Transverse colon (tissue), 4 donors: ENCODE measurements around the gene DLG4. TPM values are rescaled to one million over a fixed set of nuclear protein-coding genes. Genes with fewer than 3 reads are reported as not detected.
A peak's percentile ranks its signal among the peaks of the same experiment; 100 is the strongest.

ENCODE experiments used
- DNase-seq: peaks from one replicate; pipeline ENCODE4 v3.0.0-alpha.2; 2019
- H3K27ac ChIP-seq, 4 donors: fragments of 200-600 bp; sonication (generic); 2 replicates each; pipeline ENCODE4 v1.5.1; 2016 to 2018; ENCODE audit warnings: inconsistent platforms in 4 of 4
- H3K27me3 ChIP-seq: fragments of 200-600 bp; sonication (generic); 2 replicates; pipeline ENCODE4 v1.5.1; 2017; ENCODE audit warnings: inconsistent platforms
- H3K36me3 ChIP-seq, 4 donors: fragments of 200-600 bp; sonication (generic); 2 replicates each; pipeline ENCODE4 v1.5.1; 2017 to 2019; ENCODE audit warnings: inconsistent platforms in 4 of 4
- H3K4me1 ChIP-seq, 4 donors: fragments of 200-600 bp; sonication (generic); 2 replicates each; pipeline ENCODE4 v1.5.1; 2017 to 2020; ENCODE audit warnings: inconsistent platforms in 4 of 4
- H3K4me3 ChIP-seq, 4 donors: fragments of 200-600 bp; sonication (generic); 1 replicate in 1 of 4; 2 replicates in 3 of 4; pipeline versions ENCODE4 v1.5.1 to v1.6.1; 2017 to 2019; ENCODE audit warnings: inconsistent platforms in 4 of 4
- H3K9me3 ChIP-seq, 2 donors: fragments of 200-600 bp; sonication (generic); 2 replicates each; pipeline ENCODE4 v1.5.1; 2017 to 2019; ENCODE audit warnings: inconsistent platforms in 2 of 2
- EP300 ChIP-seq: sonication (generic); formaldehyde crosslinking; IDR thresholded peaks from one replicate; pipeline ENCODE4 v1.6.1; 2017; ENCODE audit warnings: antibody characterized with exemption, low read depth
- POLR2A ChIP-seq: fragments of 450-650 bp; IDR thresholded peaks from one replicate; pipeline ENCODE4 v1.6.1; 2016; ENCODE audit warnings: antibody characterized with exemption, mild to moderate bottlenecking, moderate library complexity
- POLR2AphosphoS5 ChIP-seq, 3 donors: sonication (generic); formaldehyde crosslinking; IDR thresholded peaks; one replicate each; pipeline ENCODE4 v1.6.1; 2016; ENCODE audit warnings: antibody characterized with exemption in 3 of 3
- WGBS, 2 donors: methylation state at CpG; one replicate each; pipeline ENCODE4 v1.1.5; 2018; ENCODE audit warnings: low coverage in 1 of 2; 5-methylcytosine and 5-hydroxymethylcytosine counted together
- in situ Hi-C, 4 donors: fragments of 200-750 bp; cut with MboI; loops; one replicate each; pipeline versions ENCODE4 v1.15.0 to v1.15.1; 2017; ENCODE audit warnings: low sequenced_read_pairs in 3 of 4, low pct_ligation_motif_present in 1 of 4, low pct_unique_long_range_greater_than_20kb in 1 of 4
- intact Hi-C: fragments of 100-400 bp; cut with DNase I; formaldehyde crosslinking; loops from one replicate; pipeline ENCODE4 v1.15.1; 2023; ENCODE audit warnings: low total_unique reads
- total RNA-seq, 4 donors: library from RNA; depleted of rRNA; stranded (reverse); fragments of >200 nt; gene quantifications; one replicate each; pipeline ENCODE4 v1.1.0, GENCODE V29; 2016
- TF ChIP-seq, protein P1 (sequence below), 5 experiments: fragments of 200-600 bp in 3 of 5; fragments of 450-650 bp in 2 of 5; sonication (generic) in 3 of 5; IDR thresholded peaks; 1 replicate in 2 of 5; 2 replicates in 3 of 5; pipeline ENCODE4 v1.5.1; 2016 to 2017; ENCODE audit warnings: antibody characterized with exemption in 5 of 5, inconsistent platforms in 3 of 5, mild to moderate bottlenecking in 2 of 5, moderate library complexity in 1 of 5

DLG4 gene
- total RNA-seq, 4 donors from 2014 or later, result 2.4 to 15.7 (median 6.1) TPM

DNA sequence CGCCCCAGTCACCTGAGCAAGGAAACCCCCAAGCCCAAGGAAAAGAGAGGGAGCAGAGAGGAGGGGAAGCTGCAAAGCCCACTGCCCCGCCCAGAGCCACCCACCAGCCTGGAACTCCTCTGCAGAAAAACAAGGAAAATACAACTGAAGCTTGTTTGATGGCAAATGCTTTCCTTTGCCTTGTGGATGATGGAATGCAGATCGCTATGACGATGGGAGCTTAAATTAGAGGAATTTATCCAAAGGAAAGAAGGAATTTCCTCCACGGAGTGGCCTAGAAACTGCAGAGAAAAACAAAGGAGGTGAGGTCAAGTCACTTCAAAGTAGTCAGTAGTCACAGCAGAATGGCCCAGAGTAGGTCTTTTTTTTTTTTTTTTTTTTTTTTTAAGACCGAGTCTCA lies 73.5 kb downstream of the DLG4 start:
- H3K9me3 ChIP-seq, result no peaks in the 10 kb centered on the region
- no peak overlapping the region for H3K4me3 ChIP-seq
- no peak for DNase-seq
- no peaks in the 10 kb centered on the region for H3K36me3 ChIP-seq
- intact Hi-C loops (no loop called here), in situ Hi-C loops (loop anchor here in 2 of 4 donors (25.0 kb wide), 1 partner anchor 234 kb away; no protein-coding TSS in a partner anchor)
- TF ChIP-seq, protein P1, sequence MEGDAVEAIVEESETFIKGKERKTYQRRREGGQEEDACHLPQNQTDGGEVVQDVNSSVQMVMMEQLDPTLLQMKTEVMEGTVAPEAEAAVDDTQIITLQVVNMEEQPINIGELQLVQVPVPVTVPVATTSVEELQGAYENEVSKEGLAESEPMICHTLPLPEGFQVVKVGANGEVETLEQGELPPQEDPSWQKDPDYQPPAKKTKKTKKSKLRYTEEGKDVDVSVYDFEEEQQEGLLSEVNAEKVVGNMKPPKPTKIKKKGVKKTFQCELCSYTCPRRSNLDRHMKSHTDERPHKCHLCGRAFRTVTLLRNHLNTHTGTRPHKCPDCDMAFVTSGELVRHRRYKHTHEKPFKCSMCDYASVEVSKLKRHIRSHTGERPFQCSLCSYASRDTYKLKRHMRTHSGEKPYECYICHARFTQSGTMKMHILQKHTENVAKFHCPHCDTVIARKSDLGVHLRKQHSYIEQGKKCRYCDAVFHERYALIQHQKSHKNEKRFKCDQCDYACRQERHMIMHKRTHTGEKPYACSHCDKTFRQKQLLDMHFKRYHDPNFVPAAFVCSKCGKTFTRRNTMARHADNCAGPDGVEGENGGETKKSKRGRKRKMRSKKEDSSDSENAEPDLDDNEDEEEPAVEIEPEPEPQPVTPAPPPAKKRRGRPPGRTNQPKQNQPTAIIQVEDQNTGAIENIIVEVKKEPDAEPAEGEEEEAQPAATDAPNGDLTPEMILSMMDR (IDR thresholded peaks at IDR 0.05), result no peak
- TF ChIP-seq POLR2AphosphoS5 (IDR thresholded peaks at IDR 0.05) (no peak), EP300 (no peak)
- 64 to 73% methylated on average over 4 to 6 of the region's 6 CpGs for WGBS, 2 donors
- H3K27me3 ChIP-seq, result peaks cover 4% of the 10 kb centered on the region
- H3K27ac ChIP-seq, result no peak overlapping the region
- peaks cover 0 to 11% (median 2%) of the 10 kb centered on the region in 4 donors for H3K4me1 ChIP-seq

GRCh38 chr17:7144213-7144612 lies 75.4 kb downstream of the DLG4 start:
- Histone ChIP-seq H3K9me3 (no peaks in the 10 kb centered on the region), H3K4me3 (no peak overlapping the region), H3K4me1 (peaks cover 0 to 17% (median 8%) of the 10 kb centered on the region in 4 donors), H3K36me3 (no peaks in the 10 kb centered on the region), H3K27ac (no peak overlapping the region), H3K27me3 (peaks cover 4% of the 10 kb centered on the region)
- TF ChIP-seq, protein P1 (IDR thresholded peaks at IDR 0.05), result no peak
- no peak for TF ChIP-seq EP300
- TF ChIP-seq POLR2AphosphoS5 (IDR thresholded peaks at IDR 0.05), result no peak
- TF ChIP-seq POLR2A, result no peak
- in situ Hi-C loops, result loop anchor here in 2 of 4 donors (25.0 kb wide), 1 partner anchor 232 kb away; no protein-coding TSS in a partner anchor
- no peak for DNase-seq
- intact Hi-C loops, result no loop called here
- WGBS, 2 donors, result 79 to 90% methylated on average over 2 to 11 of the region's 11 CpGs

- Histone ChIP-seq H3K27ac (peak overlapping the region in 1 of 4 donors; percentile 36), H3K9me3 (no peaks in the 10 kb centered on the region), H3K27me3 (peaks cover 13% of the 10 kb centered on the region), H3K36me3 (no peaks in the 10 kb centered on the region), H3K4me3 (no peak overlapping the region), H3K4me1 (peaks cover 0 to 23% (median 10%) of the 10 kb centered on the region in 4 donors)
- in situ Hi-C loops (loop anchor here in 2 of 4 donors (25.0 kb wide), 1 partner anchor 230 kb away; no protein-coding TSS in a partner anchor), intact Hi-C loops (no loop called here)
- TF ChIP-seq POLR2AphosphoS5 (IDR thresholded peaks at IDR 0.05) (peak in 1 of 3 donors; percentile 57), EP300 (no peak)
- WGBS, 2 donors, result 54 to 63% methylated on average over 4 to 10 of the region's 10 CpGs
- peak; percentile 73 for DNase-seq
Measured at GRCh38 chr17:7141824-7142223, 77.8 kb downstream of the DLG4 start.

DNA sequence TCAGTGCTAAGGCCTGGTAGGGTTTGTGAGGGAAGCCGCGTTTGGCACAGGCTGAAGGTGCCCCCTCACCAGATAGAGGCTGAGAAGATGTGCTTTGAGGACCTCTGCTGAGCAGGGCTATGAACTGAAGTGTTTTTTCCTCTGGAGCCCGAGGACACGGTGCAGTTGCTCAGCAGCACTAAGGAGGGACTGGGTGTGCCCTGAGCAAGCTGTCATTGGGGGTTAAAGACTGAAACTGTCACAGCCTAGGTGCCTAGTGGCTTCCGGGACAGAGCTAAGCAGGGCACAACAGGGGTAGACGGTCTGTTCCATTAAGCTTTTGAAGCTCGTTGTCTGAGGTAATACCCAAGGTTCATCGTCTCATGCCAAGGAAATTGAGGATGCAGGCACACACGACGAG lies 80.2 kb downstream of the DLG4 start:
- H3K36me3 ChIP-seq, result no peaks in the 10 kb centered on the region
- peak; percentile 45 for DNase-seq
- H3K9me3 ChIP-seq, result no peaks in the 10 kb centered on the region
- WGBS, 2 donors, result 51% methylated on average over 10 of the region's 10 CpGs; no CpG with 5 or more reads in 1 of the 2 donors
- H3K4me1 ChIP-seq, result peaks cover 0 to 23% (median 13%) of the 10 kb centered on the region in 4 donors
- H3K27me3 ChIP-seq, result peaks cover 15% of the 10 kb centered on the region
- in situ Hi-C loops (loop anchor here (5.0 to 25.0 kb wide), 3 partner anchors 87 to 227 kb away; no protein-coding TSS in a partner anchor), intact Hi-C loops (no loop called here)
- TF ChIP-seq, protein P1 (IDR thresholded peaks at IDR 0.05), result no peak
- TF ChIP-seq POLR2A (peak; percentile 26), POLR2AphosphoS5 (IDR thresholded peaks at IDR 0.05) (peak in 1 of 3 donors; percentile 25), EP300 (no peak)
- H3K27ac ChIP-seq, result peak overlapping the region in 2 of 4 donors; percentile 39 to 50
- no peak overlapping the region for H3K4me3 ChIP-seq
